RCC 7860 (cell line): ENCODE data around the gene C6orf52.
"Not testable (repeated sequence)": the region's sequence is repeated elsewhere in the genome, so short reads cannot be mapped to it uniquely, and the experiment has no call there.

Experiments used
- DNase-seq: peaks from one replicate; pipeline ENCODE4 v3.0.0-alpha.2; 2015; ENCODE audit warnings: low spot score
- FAIRE-seq: peaks from 2 replicates; lab custom pipeline; 2012; peaks lifted over from hg19 to GRCh38; lab: Jason Lieb, UNC

Gene C6orf52

GRCh38 chr6:10713962-10714361, 19.5 kb upstream of the C6orf52 start:
- DNase-seq (no peak), FAIRE-seq (no peak)

DNA sequence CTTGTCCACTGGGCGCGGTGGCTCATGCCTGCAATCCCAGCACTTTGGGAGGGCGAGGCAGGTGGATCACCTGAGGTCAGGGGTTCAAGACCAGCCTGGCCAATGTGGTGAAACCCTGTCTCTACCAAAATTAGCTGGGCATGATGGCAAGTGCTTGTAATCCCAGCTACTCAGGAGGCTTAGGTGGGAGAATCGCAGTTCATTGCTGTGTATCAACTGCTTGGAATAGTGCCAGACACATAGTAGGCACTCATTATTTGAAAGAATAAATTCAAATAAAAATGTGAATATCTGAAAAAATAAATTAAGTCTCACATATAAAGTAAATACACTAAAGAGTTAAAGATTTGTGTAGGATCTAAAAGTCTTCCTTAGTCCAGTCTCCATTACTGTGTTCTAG, 2.2 kb upstream of the C6orf52 start:
- no peak for FAIRE-seq
- no peak for DNase-seq

DNA sequence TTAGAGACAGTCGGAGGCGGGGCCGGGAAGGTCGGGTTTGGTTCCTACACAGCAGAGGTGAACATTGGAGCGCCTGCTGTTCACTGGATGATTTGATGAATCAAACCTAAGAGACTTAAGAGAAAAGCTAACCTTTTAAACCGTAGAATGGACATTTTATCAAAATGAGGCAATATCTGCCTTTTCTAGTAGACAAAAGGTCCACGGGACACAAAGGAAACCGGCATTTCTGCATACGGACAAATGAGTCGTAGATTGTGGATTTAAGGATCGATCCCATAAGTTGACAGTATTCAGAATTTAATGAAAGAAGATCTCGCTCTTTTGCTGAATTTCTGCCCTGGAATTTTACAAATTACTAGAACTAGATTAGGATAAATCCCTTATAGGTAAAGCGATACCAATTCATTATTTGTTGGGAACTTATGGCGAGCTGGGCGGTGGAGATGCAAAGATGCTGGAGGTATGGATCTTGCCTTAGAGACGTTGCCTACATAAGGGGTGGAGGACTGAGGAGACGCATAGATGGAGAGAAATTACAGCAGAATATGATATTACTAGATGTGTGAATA, 756 bp upstream of the C6orf52 start:
- FAIRE-seq: no peak
- DNase-seq: no peak

DNA sequence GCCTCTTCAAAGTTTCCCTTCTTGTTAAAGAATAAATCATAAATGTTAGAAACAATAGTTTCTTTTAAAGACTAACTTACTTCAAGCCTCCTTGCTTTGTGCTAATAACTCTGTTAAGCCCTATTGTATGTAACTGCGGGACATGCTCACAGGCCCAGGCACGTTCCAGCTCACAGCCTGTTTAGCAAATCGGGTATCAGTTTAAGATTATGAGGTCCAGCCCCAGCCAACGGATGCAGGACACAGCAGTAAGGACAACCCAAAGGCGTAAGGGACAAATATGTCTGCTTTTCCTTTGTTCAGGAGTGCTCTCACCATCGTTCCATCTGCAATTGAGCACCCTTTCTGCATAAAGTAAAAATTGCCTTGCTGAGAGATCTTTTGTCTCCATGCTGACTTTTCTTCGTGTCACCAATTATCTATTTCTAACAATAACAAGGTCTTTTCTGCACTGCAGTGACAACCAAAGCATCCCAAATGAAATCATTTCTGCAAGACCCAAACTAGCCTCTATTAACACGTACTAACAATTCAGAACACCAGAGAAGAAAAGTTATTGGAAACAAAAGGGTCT, 1.4 kb downstream of the C6orf52 start:
- no peak for FAIRE-seq
- no peak for DNase-seq

GRCh38 chr6:10690651-10691445, 3.6 kb downstream of the C6orf52 start:
- FAIRE-seq (no peak), DNase-seq (no peak)

DNA sequence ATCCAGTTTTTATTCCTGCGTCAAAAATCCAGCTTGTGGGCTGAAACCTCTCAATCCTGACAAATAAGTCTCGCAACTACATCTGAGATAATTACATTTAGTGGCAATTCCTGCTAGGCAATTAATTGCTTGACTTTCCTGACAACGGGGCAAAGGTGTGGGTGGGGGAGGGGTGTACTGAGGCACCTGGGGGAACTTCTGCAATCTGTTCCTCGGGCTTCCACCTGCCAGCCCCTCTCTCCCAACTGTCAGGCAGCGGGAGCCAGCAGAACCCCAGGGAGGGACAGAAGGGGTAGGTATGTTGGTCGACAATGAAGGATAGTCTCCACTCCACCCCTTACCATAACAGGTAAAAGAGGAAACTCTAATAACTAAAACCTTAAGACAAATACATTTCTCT, 6.8 kb downstream of the C6orf52 start:
- DNase-seq: no peak
- FAIRE-seq: no peak

DNA sequence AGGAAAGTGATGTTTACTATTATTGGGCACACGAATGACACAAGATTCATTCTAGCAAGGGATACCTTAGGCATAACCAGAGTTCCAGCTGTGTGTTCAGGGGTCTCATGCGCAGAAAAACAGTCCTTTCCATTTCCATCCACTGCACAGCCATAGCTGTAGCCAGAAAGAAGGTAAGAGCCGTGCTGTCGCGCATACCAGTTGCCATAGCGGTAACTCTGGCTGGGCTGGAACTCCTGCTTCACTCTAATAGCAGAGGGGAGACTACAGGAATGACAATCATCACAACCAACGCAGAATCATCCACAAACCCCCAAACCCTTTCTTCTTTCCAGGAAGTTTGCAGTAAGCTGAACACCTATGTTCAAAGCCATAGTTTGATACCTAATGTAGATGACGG, 7.5 kb downstream of the C6orf52 start:
- DNase-seq (no peak), FAIRE-seq (no peak)

GRCh38 chr6:10685092-10685915, 9.1 kb downstream of the C6orf52 start:
- FAIRE-seq (no peak), DNase-seq (no peak)

DNA sequence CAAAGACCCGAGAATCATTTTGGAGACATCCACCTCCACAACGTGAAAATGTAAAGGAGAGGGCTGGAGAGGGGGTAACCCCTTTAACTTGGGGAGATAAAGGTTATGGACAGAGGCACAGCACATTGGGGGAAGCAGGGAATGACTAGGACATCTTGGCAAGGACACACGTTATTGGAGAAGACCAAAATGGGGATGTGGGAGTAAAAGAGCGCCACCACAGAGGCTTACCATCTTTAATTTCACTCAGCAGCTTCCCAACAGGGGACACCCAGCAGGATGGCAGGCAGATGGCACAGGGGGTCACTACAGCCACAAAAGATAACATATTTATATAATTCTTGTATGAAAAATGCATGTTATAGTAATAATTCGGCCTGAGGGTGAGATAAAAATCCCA, 9.8 kb downstream of the C6orf52 start:
- DNase-seq (no peak), FAIRE-seq (no peak)

- DNase-seq (no peak), FAIRE-seq (no peak)
These were observed 11.9 kb downstream of the C6orf52 start for GRCh38 chr6:10682355-10682988.

GRCh38 chr6:10681795-10682194, 12.6 kb downstream of the C6orf52 start:
- FAIRE-seq: no peak
- no peak for DNase-seq

GRCh38 chr6:10678456-10678855, 16.0 kb downstream of the C6orf52 start:
- DNase-seq (no peak), FAIRE-seq (no peak)

- FAIRE-seq (no peak), DNase-seq (no peak)
These were observed 18.0 kb downstream of the C6orf52 start for GRCh38 chr6:10676403-10676802.

DNA sequence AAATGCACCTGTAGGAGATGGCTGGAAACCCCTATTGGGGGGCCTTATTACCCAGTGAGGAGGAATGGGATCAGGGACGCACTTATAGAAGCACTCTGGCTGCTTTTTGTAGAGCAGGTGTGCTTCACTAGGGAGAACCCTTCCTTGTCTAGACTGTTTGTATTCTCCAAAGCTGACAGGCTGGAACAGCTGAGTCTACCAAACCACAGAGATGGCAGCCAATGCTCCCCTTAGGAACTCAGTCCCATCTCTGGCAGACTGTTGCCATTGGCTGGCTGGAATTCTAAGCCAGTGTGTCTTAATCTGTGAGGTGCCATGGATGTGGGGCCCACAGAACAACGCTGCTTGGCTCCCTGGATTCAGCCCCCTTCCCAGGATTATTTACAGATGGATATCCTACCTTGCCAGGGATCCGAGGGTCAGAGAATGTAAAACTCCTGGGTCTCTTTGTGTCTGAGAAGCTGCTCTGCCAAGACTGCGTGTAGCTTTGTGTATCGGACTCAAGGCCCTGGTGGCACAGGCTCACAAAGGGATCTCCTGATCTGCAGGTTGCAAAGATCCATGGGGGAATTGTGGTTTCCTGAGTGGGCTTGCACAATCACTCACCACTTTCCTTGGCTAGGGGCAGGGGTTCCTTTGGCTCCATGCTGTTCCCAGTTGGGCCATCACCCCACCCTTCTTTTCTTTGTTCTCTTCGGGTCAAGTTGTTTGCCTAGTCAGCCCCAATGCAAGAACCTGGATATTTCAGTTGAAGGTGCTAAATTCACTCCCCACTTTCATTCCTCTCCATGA, 26.1 kb downstream of the C6orf52 start:
- no peak for DNase-seq

DNA sequence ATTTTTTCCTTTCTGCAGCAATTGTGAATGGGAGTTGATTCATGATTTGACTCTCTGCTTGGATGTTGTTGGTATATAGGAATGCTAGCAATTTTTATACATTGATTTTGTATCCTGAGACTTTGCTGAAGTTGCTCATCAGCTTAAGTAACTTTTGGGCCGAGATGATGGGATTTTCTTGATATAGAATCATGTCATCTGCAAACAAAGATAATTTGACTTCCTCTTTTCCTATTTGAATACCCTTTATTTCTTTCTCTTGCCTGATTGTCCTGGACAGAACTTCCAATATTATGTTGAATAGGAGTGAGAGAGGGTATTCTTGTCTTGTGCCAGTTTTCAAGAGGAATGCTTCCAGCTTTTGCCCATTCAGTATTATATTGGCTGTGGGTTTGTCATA, 28.8 kb downstream of the C6orf52 start:
- FAIRE-seq, DNase-seq: not testable (repeated sequence)

More for the DNA sequence above, 26.1 kb downstream of the C6orf52 start:
- FAIRE-seq: no peak

DNA sequence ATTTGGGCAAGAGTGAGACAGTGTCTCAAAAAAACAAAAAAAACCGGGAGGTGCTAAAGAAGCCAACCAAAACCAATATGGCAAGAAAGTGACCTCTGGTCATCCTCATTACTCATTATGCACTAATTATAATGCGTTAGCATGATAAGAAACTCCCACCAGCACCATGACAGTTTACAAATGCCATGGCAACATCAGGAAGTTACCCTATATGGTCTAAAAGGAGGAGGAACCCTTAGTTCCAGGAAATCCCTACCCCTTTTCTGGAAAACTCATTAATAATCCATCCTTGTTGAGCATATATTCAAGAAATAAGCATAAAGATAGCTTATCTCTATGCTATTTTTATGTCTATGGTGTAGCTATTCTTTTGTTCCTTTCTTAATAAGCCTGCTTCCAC, 31.7 kb downstream of the C6orf52 start:
- FAIRE-seq (no peak), DNase-seq (no peak)

- no peak for DNase-seq
- no peak for FAIRE-seq
These were observed 32.2 kb downstream of the C6orf52 start for GRCh38 chr6:10662207-10662606.

DNA sequence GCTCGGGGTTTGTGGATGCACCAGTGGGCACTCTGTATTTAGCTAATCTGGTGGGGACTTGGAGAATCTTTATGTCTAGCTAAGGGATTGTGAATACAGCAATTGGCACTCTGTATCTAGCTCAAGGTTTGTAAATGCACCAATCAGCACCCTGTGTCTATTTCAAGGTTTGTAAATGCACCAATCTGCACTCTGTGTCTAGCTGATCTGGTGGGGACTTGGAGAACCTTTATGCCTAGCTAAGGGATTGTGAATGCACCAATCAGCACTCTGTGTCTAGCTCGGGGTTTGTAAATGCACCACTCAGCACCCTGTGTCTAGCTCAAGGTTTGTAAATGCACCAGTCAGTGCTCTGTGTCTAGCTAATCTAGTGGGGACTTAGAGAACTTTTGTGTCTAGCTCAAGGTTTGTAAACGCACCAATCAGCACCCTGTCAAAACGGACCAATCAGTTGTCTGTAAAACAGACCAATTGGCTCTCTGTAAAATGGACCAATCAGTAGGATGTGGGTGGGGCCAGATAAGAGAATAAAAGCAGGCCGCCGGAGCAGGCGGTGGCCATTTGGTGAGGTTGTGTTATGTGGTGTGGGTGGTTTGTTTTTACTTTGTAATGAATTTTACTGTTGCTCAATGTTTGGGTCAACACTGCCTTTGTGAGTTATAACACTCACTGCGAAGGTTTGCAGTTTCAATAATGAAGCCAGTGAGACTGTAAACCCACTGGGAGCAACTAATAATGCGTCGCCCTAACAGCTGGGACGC, 33.8 kb downstream of the C6orf52 start:
- FAIRE-seq: not testable (repeated sequence)

GRCh38 chr6:10659699-10660348, 34.6 kb downstream of the C6orf52 start:
- DNase-seq: no peak
- no peak for FAIRE-seq

More for the DNA sequence above, 33.8 kb downstream of the C6orf52 start:
- not testable (repeated sequence) for DNase-seq
